ENCODE results near the gene ZCCHC4.

The ZCCHC4 gene

GRCh38 chr4:25312496-25313200 is at the start of gene ZCCHC4:
ZCCHC4 (plus strand) TSS chr4:25312774; CDS start chr4:25312810, 36 bp downstream.
- DNase-seq (ENCODE audit: low read depth in 2 of 2), result peak; percentile 77 to 81

- DNase-seq (ENCODE audit: low read depth in 2 of 2), result no peak
These were observed 40.7 kb upstream of the ZCCHC4 start for GRCh38 chr4:25271866-25272265.

GRCh38 chr4:25280210-25280609 is 32.4 kb upstream of the ZCCHC4 start:
- DNase-seq (ENCODE audit: low read depth in 2 of 2), result no peak

GRCh38 chr4:25283948-25284347 is 28.6 kb upstream of the ZCCHC4 start:
- DNase-seq (ENCODE audit: low read depth in 2 of 2), result no peak

- no peak for DNase-seq (ENCODE audit: low read depth in 2 of 2)
These were observed 28.1 kb upstream of the ZCCHC4 start for GRCh38 chr4:25284466-25284865.

- no peak for DNase-seq (ENCODE audit: low read depth in 2 of 2)
These were observed 22.0 kb upstream of the ZCCHC4 start for GRCh38 chr4:25290490-25291067.

GRCh38 chr4:25291158-25291733 is 21.3 kb upstream of the ZCCHC4 start:
- no peak for DNase-seq (ENCODE audit: low read depth in 2 of 2)

- DNase-seq (ENCODE audit: low read depth in 2 of 2), result no peak
These were observed 14.9 kb upstream of the ZCCHC4 start for GRCh38 chr4:25297528-25298242.

- no peak for DNase-seq (ENCODE audit: low read depth in 2 of 2)
These were observed 12.9 kb upstream of the ZCCHC4 start for GRCh38 chr4:25299476-25300203.

GRCh38 chr4:25301471-25301870 is 11.1 kb upstream of the ZCCHC4 start:
- no peak for DNase-seq (ENCODE audit: low read depth in 2 of 2)

GRCh38 chr4:25302626-25303025 is 9.9 kb upstream of the ZCCHC4 start:
- DNase-seq (ENCODE audit: low read depth in 2 of 2), result no peak

- DNase-seq (ENCODE audit: low read depth in 2 of 2), result no peak
These were observed 9.0 kb upstream of the ZCCHC4 start for GRCh38 chr4:25303578-25303977.

- DNase-seq (ENCODE audit: low read depth in 2 of 2), result no peak
These were observed 6.0 kb upstream of the ZCCHC4 start for GRCh38 chr4:25306518-25307057.

GRCh38 chr4:25307596-25307995 is 5.0 kb upstream of the ZCCHC4 start:
- DNase-seq (ENCODE audit: low read depth in 2 of 2), result no peak

GRCh38 chr4:25308306-25308705 is 4.3 kb upstream of the ZCCHC4 start:
- no peak for DNase-seq (ENCODE audit: low read depth in 2 of 2)

- DNase-seq (ENCODE audit: low read depth in 2 of 2), result no peak
These were observed 3.8 kb upstream of the ZCCHC4 start for GRCh38 chr4:25308761-25309160.

GRCh38 chr4:25310066-25310802 is 2.3 kb upstream of the ZCCHC4 start:
- no peak for DNase-seq (ENCODE audit: low read depth in 2 of 2)

- no peak for DNase-seq (ENCODE audit: low read depth in 2 of 2)
These were observed 1.8 kb upstream of the ZCCHC4 start for GRCh38 chr4:25310803-25311166.

GRCh38 chr4:25313201-25313895 is 774 bp downstream of the ZCCHC4 start:
- no peak for DNase-seq (ENCODE audit: low read depth in 2 of 2)

GRCh38 chr4:25320336-25320735 is 7.8 kb downstream of the ZCCHC4 start:
- DNase-seq (ENCODE audit: low read depth in 2 of 2), result no peak
